Measurements from ENCODE around the gene OSTC.
"Not testable (repeated sequence)": the region's sequence is repeated elsewhere in the genome, so short reads cannot be mapped to it uniquely, and the experiment has no call there.

OSTC gene

GRCh38 chr4:108685036-108685686 lies 34.8 kb downstream of the OSTC start:
- DNase-seq (ENCODE audit: low spot score in 2 of 2): no peak
- Mint-ChIP-seq H3K27me3 (peaks cover 4% of the 10 kb centered on the region), H3K9me3 (peaks cover 3% of the 10 kb centered on the region), H3K36me3 (no peaks in the 10 kb centered on the region), H3K4me1 (no peaks in the 10 kb centered on the region), H3K27ac (no peak overlapping the region), H3K4me3 (no peak overlapping the region)
- ATAC-seq (ENCODE audit: low read depth): no peak

- no peaks in the 10 kb centered on the region for H3K4me1 Mint-ChIP-seq
- H3K4me3 Mint-ChIP-seq: no peak overlapping the region
- H3K36me3 Mint-ChIP-seq: no peaks in the 10 kb centered on the region
- peaks cover 4% of the 10 kb centered on the region for H3K27me3 Mint-ChIP-seq
- H3K9me3 Mint-ChIP-seq: peaks cover 3% of the 10 kb centered on the region
- ATAC-seq (ENCODE audit: low read depth) (no peak), DNase-seq (ENCODE audit: low spot score in 2 of 2) (no peak)
- H3K27ac Mint-ChIP-seq: no peak overlapping the region
These were observed 40.3 kb downstream of the OSTC start for GRCh38 chr4:108690738-108691137.

GRCh38 chr4:108693211-108693610 lies 42.8 kb downstream of the OSTC start:
- Mint-ChIP-seq H3K4me1 (no peaks in the 10 kb centered on the region), H3K27ac (no peak overlapping the region), H3K4me3 (no peak overlapping the region), H3K9me3 (no peaks in the 10 kb centered on the region), H3K27me3 (peaks cover 2% of the 10 kb centered on the region), H3K36me3 (no peaks in the 10 kb centered on the region)
- DNase-seq (ENCODE audit: low spot score in 2 of 2): no peak
- no peak for ATAC-seq (ENCODE audit: low read depth)

- Mint-ChIP-seq H3K9me3 (no peaks in the 10 kb centered on the region), H3K4me3 (no peak overlapping the region), H3K36me3 (no peaks in the 10 kb centered on the region), H3K4me1 (no peaks in the 10 kb centered on the region), H3K27ac (no peak overlapping the region), H3K27me3 (peaks cover 3% of the 10 kb centered on the region)
- ATAC-seq (ENCODE audit: low read depth): no peak
- no peak for DNase-seq (ENCODE audit: low spot score in 2 of 2)
These were observed 43.4 kb downstream of the OSTC start for GRCh38 chr4:108693819-108694218.

- no peak overlapping the region for H3K27ac Mint-ChIP-seq
- ATAC-seq (ENCODE audit: low read depth): no peak
- DNase-seq (ENCODE audit: low spot score in 2 of 2): no peak
- no peak overlapping the region for H3K4me3 Mint-ChIP-seq
- H3K9me3 Mint-ChIP-seq: no peaks in the 10 kb centered on the region
- H3K27me3 Mint-ChIP-seq: peaks cover 3% of the 10 kb centered on the region
- no peaks in the 10 kb centered on the region for H3K36me3 Mint-ChIP-seq
- no peaks in the 10 kb centered on the region for H3K4me1 Mint-ChIP-seq
These were observed 44.0 kb downstream of the OSTC start for GRCh38 chr4:108694423-108694822.

GRCh38 chr4:108695062-108695461 lies 44.7 kb downstream of the OSTC start:
- Mint-ChIP-seq H3K4me3 (no peak overlapping the region), H3K4me1 (no peaks in the 10 kb centered on the region), H3K36me3 (no peaks in the 10 kb centered on the region), H3K27ac (no peak overlapping the region), H3K27me3 (peaks cover 1% of the 10 kb centered on the region), H3K9me3 (no peaks in the 10 kb centered on the region)
- ATAC-seq (ENCODE audit: low read depth) (no peak), DNase-seq (ENCODE audit: low spot score in 2 of 2) (no peak)

GRCh38 chr4:108696160-108696559 lies 45.8 kb downstream of the OSTC start:
- Mint-ChIP-seq H3K9me3 (no peaks in the 10 kb centered on the region), H3K27ac (no peak overlapping the region), H3K27me3 (peaks cover 1% of the 10 kb centered on the region), H3K4me3 (no peak overlapping the region), H3K4me1 (no peaks in the 10 kb centered on the region), H3K36me3 (no peaks in the 10 kb centered on the region)
- ATAC-seq (ENCODE audit: low read depth): no peak
- DNase-seq (ENCODE audit: low spot score in 2 of 2): no peak

- Mint-ChIP-seq H3K4me1 (no peaks in the 10 kb centered on the region), H3K27me3 (peaks cover 3% of the 10 kb centered on the region), H3K36me3 (no peaks in the 10 kb centered on the region), H3K4me3 (no peak overlapping the region), H3K9me3 (no peaks in the 10 kb centered on the region), H3K27ac (no peak overlapping the region)
- DNase-seq (ENCODE audit: low spot score in 2 of 2) (no peak), ATAC-seq (ENCODE audit: low read depth) (no peak)
These were observed 49.8 kb downstream of the OSTC start for GRCh38 chr4:108700081-108700757.

- H3K36me3 Mint-ChIP-seq: no peaks in the 10 kb centered on the region
- H3K27me3 Mint-ChIP-seq: peaks cover 5% of the 10 kb centered on the region
- H3K9me3 Mint-ChIP-seq: no peaks in the 10 kb centered on the region
- ATAC-seq (ENCODE audit: low read depth): no peak
- no peaks in the 10 kb centered on the region for H3K4me1 Mint-ChIP-seq
- no peak overlapping the region for H3K27ac Mint-ChIP-seq
- H3K4me3 Mint-ChIP-seq: no peak overlapping the region
- no peak for DNase-seq (ENCODE audit: low spot score in 2 of 2)
These were observed 52.6 kb downstream of the OSTC start for GRCh38 chr4:108702960-108703359.

- no peak overlapping the region for H3K4me3 Mint-ChIP-seq
- peaks cover 5% of the 10 kb centered on the region for H3K27me3 Mint-ChIP-seq
- H3K9me3 Mint-ChIP-seq: no peaks in the 10 kb centered on the region
- H3K36me3 Mint-ChIP-seq: no peaks in the 10 kb centered on the region
- H3K27ac Mint-ChIP-seq: no peak overlapping the region
- DNase-seq (ENCODE audit: low spot score in 2 of 2) (no peak), ATAC-seq (ENCODE audit: low read depth) (no peak)
- no peaks in the 10 kb centered on the region for H3K4me1 Mint-ChIP-seq
These were observed 53.0 kb downstream of the OSTC start for GRCh38 chr4:108703370-108703769.

GRCh38 chr4:108703966-108704365 lies 53.6 kb downstream of the OSTC start:
- Mint-ChIP-seq H3K4me3 (no peak overlapping the region), H3K9me3 (no peaks in the 10 kb centered on the region), H3K27me3 (peaks cover 5% of the 10 kb centered on the region), H3K4me1 (no peaks in the 10 kb centered on the region), H3K36me3 (no peaks in the 10 kb centered on the region), H3K27ac (no peak overlapping the region)
- DNase-seq (ENCODE audit: low spot score in 2 of 2) (no peak), ATAC-seq (ENCODE audit: low read depth) (no peak)

GRCh38 chr4:108706289-108706688 lies 55.9 kb downstream of the OSTC start:
- Mint-ChIP-seq H3K9me3 (no peaks in the 10 kb centered on the region), H3K27ac (no peak overlapping the region), H3K36me3 (no peaks in the 10 kb centered on the region), H3K4me1 (no peaks in the 10 kb centered on the region), H3K27me3 (peaks cover 10% of the 10 kb centered on the region), H3K4me3 (no peak overlapping the region)
- ATAC-seq (ENCODE audit: low read depth) (no peak), DNase-seq (ENCODE audit: low spot score in 2 of 2) (no peak)

- H3K27ac Mint-ChIP-seq: no peak overlapping the region
- H3K4me3 Mint-ChIP-seq: no peak overlapping the region
- no peaks in the 10 kb centered on the region for H3K4me1 Mint-ChIP-seq
- no peaks in the 10 kb centered on the region for H3K36me3 Mint-ChIP-seq
- peaks cover 13% of the 10 kb centered on the region for H3K27me3 Mint-ChIP-seq
- DNase-seq (ENCODE audit: low spot score in 2 of 2): no peak
- no peak for ATAC-seq (ENCODE audit: low read depth)
- no peaks in the 10 kb centered on the region for H3K9me3 Mint-ChIP-seq
These were observed 58.8 kb downstream of the OSTC start for GRCh38 chr4:108709234-108709633.

GRCh38 chr4:108709722-108710121 lies 59.3 kb downstream of the OSTC start:
- ATAC-seq (ENCODE audit: low read depth) (no peak), DNase-seq (ENCODE audit: low spot score in 2 of 2) (no peak)
- H3K9me3 Mint-ChIP-seq: no peaks in the 10 kb centered on the region
- no peak overlapping the region for H3K4me3 Mint-ChIP-seq
- H3K36me3 Mint-ChIP-seq: no peaks in the 10 kb centered on the region
- no peak overlapping the region for H3K27ac Mint-ChIP-seq
- no peaks in the 10 kb centered on the region for H3K4me1 Mint-ChIP-seq
- H3K27me3 Mint-ChIP-seq: peaks cover 13% of the 10 kb centered on the region

GRCh38 chr4:108710578-108710977 lies 60.2 kb downstream of the OSTC start:
- not testable (repeated sequence) for DNase-seq (ENCODE audit: low spot score in 2 of 2); H3K9me3 Mint-ChIP-seq; ATAC-seq (ENCODE audit: low read depth); H3K27ac Mint-ChIP-seq; H3K4me3 Mint-ChIP-seq; H3K36me3 Mint-ChIP-seq; H3K4me1 Mint-ChIP-seq
- peaks cover 16% of the 10 kb centered on the region for H3K27me3 Mint-ChIP-seq
